Stimulated activated CD8-positive, alpha-beta memory T cell treated with anti-CD3 and anti-CD28 coated beads, Interleukin-7, amount 100 ng/mL, for 4 hours (primary cell): ENCODE measurements around the gene CDSN.

Source experiments
- DNase-seq, 2 donors: peaks; one replicate each; pipeline ENCODE4 v3.0.0-alpha.2; 2020; ENCODE audit warnings: low read depth in 2 of 2

CDSN gene

GRCh38 chr6:31115941-31116560 lies 4.2 kb downstream of the CDSN start:
- DNase-seq = no peak

GRCh38 chr6:31114970-31115849 lies 5.0 kb downstream of the CDSN start:
- DNase-seq = no peak

GRCh38 chr6:31114541-31114878 lies 5.7 kb downstream of the CDSN start, which contains the start of gene PSORS1C1:
Gene PSORS1C1 (plus strand): TSS chr6:31114800. CDS start chr6:31129633, 14,833 bp downstream.
- no peak for DNase-seq

DNA sequence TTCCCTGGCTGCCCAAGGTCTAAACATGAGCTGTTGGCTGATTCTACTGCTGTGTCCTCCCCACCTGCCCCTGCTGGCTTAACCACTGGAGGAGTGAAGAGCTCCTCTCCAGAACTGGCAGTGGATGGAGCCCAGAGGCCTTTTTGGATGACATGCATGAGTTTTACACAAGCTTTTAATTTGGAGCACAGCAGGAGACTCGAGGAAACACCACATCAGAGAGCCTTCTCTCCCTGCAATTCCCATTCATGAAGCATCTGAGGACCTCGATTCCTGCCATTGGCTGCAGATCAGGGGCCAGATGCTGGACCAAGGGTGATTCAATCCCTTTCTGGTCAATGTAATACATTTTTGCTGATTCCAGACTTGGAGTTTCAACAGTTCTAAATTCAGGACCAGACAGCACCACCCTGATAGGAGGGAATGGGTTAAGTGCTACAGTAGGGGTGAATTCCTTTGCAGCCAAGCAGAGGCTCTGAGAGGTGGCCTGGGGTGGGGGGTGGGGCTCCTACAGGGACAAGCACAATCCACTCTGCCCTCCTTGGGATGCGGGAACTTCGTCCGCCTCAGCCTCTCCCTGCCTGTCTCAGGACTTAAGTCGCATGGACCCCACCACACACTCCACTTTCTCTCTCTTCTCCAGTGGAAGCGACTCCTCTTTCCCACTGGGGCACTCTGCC lies 6.2 kb downstream of the CDSN start:
- no peak for DNase-seq

DNA sequence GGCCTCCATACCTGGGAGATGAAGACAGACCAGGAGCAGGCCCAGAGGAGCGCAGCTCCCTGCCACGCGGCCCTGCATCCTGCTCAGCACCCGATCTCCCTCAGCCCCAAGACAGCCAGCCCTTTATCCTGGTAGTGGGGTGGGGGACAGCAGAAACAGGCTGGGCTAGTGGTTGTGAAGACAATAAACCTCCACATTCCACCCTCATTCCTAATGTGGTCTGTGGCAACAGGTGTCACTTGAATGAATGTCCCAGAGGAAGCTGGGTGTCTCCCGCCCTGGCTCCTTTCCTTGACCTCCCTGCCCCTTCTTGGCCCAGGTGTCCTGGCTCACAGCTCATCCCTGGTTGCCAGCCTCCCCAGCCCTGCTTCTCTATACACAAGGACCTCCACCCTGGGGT lies 7.8 kb downstream of the CDSN start, which contains the start of gene C6orf15:
Gene C6orf15, minus strand, starts transcription at position 98 of the 400 bp plus-strand sequence. Its CDS starts 20 bp downstream, at position 78.
- DNase-seq = no peak

DNA sequence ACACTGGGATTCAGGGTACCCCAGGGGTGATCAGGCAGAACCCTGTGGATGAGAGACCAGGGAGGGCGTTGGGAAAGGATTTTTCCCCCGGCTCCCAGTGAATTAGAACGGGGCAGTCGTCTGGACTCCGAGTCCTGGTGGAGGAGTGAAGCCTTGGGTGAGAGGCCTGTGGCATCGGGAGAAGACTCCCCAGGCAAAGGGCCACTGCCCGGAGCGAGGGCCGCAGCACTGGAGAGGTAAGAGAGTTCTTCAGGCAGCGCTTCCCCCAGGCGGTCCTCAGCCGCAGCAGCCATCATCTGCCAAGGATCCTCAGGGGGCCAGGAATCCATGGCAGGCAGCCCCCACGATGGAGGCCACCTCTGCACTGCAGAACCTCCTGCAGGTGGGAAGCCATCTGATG lies 8.5 kb downstream of the CDSN start:
- DNase-seq = no peak

DNA sequence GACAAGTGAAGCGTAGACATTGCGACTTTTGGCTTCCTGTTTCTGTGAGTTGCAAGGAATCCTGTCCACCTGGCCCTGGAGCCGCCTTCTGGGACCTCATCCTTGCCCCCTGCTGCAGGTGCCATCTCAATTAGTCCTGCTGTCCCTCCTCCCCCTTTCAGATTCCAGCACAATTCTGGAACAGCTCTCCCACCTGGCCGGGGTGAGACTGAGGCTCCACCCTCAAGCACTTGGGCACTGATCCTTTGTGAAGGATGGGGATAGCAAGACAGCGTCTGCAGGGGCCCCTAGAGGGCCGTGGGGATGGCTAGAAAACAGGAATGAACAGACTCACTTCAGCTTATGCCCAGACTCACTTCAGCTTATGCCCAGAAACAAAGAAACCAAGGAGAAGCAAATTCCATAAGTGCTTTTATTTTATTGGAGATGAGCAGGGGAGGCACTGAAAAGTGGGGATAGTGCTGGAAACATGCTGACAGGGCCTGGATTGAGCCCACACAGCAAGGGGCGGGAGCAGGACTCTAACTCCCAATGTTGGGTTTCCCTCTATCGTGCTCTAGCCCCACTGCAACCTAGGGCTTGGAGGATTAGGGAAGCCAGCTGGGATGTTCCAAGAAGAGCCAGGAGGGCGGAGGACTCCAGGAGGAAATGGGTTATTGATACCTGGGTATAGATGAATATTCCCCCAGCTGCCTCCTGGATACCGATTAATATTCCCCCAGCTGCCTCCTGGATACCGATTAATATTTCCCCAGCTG lies 9.2 kb downstream of the CDSN start:
- DNase-seq = no peak

GRCh38 chr6:31107052-31107451 lies 13.2 kb downstream of the CDSN start:
- DNase-seq = no peak

DNA sequence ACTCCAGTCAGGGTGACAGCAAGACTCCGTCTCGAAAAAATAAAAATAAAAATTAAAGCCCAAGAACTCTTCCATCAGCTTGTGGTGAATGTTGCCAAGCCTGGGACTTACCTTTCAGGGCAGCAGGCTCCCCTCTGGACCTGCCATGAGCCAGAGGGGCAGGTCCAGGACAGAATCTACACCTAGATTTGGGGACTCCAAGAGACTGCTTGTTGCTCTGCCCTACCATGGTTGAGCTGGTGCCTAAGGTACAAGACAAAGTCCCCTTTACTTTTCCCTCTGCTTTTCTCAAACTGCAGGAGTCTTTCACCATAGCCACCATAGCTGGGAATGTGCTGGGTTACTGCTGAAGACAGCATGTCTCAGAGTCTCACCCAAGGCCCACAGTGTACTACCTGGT lies 17.1 kb downstream of the CDSN start:
- DNase-seq = no peak

DNA sequence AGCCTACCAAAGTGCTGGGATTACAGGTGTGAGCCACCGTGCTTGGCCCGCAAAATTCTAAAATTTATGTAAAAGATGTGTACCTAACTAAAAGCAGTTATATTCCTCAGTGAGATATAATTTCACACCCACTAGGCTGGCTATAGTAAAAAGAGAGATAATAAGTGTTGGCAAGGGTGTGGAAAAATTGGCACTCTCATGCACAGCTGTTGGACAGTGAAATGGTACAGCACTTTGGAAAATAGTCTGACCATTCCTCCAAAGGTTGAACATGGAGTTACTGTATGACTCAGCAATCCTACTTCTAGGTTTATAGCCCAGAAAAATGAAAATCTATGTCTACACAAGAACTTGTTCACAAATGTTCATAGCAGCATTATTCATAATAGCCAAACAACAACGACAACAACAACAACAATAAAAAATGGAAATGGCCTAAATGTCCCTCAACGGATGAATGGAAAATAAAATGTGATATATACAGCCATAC lies 21.8 kb downstream of the CDSN start:
- no peak for DNase-seq

- no peak for DNase-seq
These were observed 23.6 kb downstream of the CDSN start for GRCh38 chr6:31096656-31097055.

- DNase-seq = no peak
These were observed 24.0 kb downstream of the CDSN start for GRCh38 chr6:31096215-31096614.

- no peak for DNase-seq
These were observed 25.8 kb downstream of the CDSN start for GRCh38 chr6:31094389-31094881.

DNA sequence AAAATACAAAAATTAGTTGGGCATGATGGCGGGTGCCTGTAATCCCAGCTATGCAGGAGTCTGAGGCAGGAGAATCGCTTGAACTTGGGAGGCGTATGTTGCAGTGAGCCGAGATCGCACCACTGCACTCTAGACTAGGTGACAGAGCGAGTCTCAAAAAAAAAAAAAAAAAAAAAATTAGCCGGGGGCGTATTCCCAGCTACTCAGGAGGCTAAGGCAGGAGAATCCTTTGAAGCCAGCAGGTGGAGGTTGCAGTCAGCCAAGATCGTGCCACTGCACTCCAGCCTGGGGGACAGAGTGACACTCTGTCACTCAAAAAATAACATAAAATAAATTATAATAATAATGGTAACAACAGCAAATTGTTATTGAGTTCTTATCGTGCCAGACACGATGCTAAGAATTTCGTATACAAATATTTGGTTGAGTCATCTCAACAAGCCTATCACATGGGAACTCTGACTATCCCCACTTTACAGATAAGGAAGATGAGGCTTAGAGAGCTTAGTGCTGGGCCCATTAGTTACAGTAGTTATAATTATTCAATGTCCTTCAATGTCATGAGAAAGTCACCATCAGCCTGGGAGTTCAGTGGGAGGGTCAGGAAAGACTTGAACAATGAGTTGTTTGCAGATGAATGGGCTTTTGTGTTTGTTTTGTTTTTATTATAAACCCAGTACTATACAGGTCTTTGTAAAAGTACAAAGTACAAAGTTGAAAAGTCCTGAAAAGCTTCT lies 27.3 kb downstream of the CDSN start:
- DNase-seq = no peak

GRCh38 chr6:31092238-31092637 lies 28.0 kb downstream of the CDSN start:
- DNase-seq = no peak

DNA sequence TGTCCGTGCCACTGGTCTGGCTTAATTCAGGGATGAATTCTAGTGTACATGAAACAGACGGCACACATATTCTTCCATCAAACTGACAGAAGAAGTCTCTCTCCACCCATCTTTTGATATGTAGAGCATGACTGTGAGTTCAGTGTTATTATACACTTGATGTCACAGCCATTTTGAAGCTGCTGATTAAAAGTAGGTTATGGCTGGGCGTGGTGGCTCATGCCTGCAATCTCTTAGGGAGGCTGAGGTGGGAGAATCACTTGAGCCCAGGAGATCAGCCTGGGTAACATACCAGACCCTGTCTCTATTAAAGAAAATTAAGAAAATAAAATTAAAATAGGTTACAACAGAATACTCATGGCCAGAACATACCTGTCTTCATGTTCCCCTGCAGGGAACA lies 28.6 kb downstream of the CDSN start:
- no peak for DNase-seq

GRCh38 chr6:31090973-31091364 lies 29.3 kb downstream of the CDSN start:
- DNase-seq = no peak

DNA sequence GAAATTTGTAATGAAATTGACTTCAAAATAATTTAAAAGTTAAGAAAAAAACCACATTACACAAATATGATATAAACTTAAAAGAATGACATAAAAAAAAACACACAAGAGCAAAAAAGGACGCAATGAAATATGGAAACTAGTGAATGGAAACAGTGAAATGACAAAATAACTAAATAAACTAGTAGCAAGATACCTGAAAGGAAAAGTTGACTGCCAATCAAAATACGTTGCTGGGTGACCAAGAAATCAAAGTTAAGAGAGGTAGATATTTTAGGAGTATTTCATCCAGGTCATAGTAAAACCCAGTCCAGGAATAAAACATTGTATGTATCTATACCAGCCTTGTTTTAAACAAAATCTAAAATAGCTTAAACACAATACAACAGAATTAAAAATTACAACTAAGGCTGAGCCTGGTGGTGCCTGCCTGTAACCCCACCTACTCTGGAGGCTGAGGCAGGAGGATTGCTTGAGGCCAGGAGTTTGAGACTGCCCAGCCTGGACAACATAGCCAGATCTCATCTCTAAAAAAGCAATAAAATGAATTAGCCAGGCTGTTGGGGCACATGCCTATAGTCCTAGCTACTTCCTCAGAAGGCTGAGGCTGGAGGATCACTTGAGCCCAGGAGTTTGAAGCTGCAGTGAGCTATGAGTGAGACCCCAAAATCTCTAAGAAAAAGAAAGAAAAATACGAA lies 29.8 kb downstream of the CDSN start:
- DNase-seq = no peak

DNA sequence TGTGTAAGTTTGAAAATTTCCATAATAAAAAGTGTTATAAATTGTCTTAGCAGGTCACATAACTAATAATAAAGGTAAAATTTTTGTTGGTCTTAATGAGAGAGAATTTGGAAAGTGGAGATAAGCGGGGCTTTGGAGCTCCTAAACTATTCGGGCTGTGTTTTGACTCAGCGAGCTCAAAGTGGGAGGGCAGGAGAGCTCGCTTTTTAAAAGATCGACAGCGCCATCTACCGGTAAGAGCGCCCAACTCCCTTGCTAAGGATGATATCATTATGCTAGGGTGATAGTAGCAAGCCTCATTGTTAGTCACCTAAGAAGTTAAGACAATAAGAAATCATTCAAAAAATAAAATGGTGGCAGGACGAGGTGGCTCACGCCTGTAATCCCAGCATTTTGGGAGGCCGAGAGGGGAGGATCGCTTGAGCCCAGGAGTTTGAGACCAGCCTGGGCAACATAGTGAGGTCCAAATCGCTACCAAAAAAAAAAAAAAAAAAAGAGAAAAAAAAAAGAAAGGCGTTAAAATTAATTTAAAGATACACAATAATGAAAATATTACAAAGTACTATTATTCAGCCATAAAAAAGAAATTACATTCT lies 32.7 kb downstream of the CDSN start:
- peak; percentile 68 to 88 for DNase-seq
